IMR-90 (cell line): Measurements from ENCODE around the gene TAB2. TPM values are rescaled to one million over a fixed set of nuclear protein-coding genes. Genes with fewer than 3 reads are reported as not detected.

Experiments
- ATAC-seq: fragments of 200-7000 bp; cut with Tn5 transposase; 2 replicates; pipeline ENCODE4 v1.9.1; 2020; ENCODE audit warnings: low read depth, mild to moderate bottlenecking, moderate library complexity
- BruUV-seq: library from RNA; stranded (reverse); fragments of 400-500 nt; replicated peaks from 2 replicates; lab custom pipeline; 2021; lab: Mats Ljungman, UMichigan
- CTCF ChIA-PET: fragments of 300-600 bp; formaldehyde crosslinking; extraction: SDS; loops from one replicate; lab custom pipeline; 2021; ENCODE audit warnings: antibody characterized with exemption; lab: Yijun Ruan, JAX
- POLR2A ChIA-PET: fragments of 300-600 bp; sonication (Branson Sonifier 250); formaldehyde crosslinking; loops from one replicate; lab custom pipeline; 2022; ENCODE audit warnings: antibody characterized with exemption; ENCODE audit not compliant: unreplicated experiment; lab: Charles Lee
- DNase-seq: peaks from one replicate; pipeline ENCODE4 v3.0.0; 2013
- H2AFZ ChIP-seq: replicated peaks from 2 replicates; pipeline ENCODE3; 2013; ENCODE audit warnings: low read length, mild to moderate bottlenecking; ENCODE audit not compliant: poor library complexity
- H2AK5ac ChIP-seq: 2 replicates; pipeline ENCODE4 v1.6.1; 2013; ENCODE audit warnings: low read depth, low read length, inconsistent platforms
- H2AK9ac ChIP-seq: replicated peaks from 2 replicates; pipeline ENCODE3; 2013; ENCODE audit warnings: mild to moderate bottlenecking, low read depth, low read length, moderate library complexity; ENCODE audit not compliant: poor library complexity
- H2BK120ac ChIP-seq: 2 replicates; pipeline ENCODE4 v1.6.1; 2013; ENCODE audit warnings: low read depth, low read length, inconsistent platforms
- H2BK15ac ChIP-seq: 3 replicates; pipeline ENCODE4 v1.6.1; 2013; ENCODE audit warnings: low read depth, low read length, inconsistent platforms
- H2BK20ac ChIP-seq: 2 replicates; pipeline ENCODE4 v1.6.1; 2013; ENCODE audit warnings: low read depth, mild to moderate bottlenecking, inconsistent platforms, low read length, moderate library complexity
- H2BK5ac ChIP-seq: 2 replicates; pipeline ENCODE4 v1.6.1; 2013; ENCODE audit warnings: mild to moderate bottlenecking, low read depth, low read length, inconsistent platforms; ENCODE audit not compliant: poor library complexity, severe bottlenecking
- H3K14ac ChIP-seq: replicated peaks from 2 replicates; pipeline ENCODE4 v1.6.1; 2013; ENCODE audit warnings: low read depth, low read length, inconsistent platforms
- H3K18ac ChIP-seq: 2 replicates; pipeline ENCODE4 v1.6.1; 2013; ENCODE audit warnings: low read depth, low read length, control low read depth
- H3K23ac ChIP-seq: 2 replicates; pipeline ENCODE4 v1.6.1; 2013; ENCODE audit warnings: low read depth, low read length, inconsistent platforms
- H3K27ac ChIP-seq: 2 replicates; pipeline ENCODE4 v1.5.1; 2013; ENCODE audit warnings: mild to moderate bottlenecking, control low read depth, low read length; ENCODE audit not compliant: insufficient read depth
- H3K27me3 ChIP-seq: 2 replicates; pipeline ENCODE4 v1.6.1; 2013; ENCODE audit warnings: low read length; ENCODE audit not compliant: control insufficient read depth, insufficient read depth
- H3K36me3 ChIP-seq: 2 replicates; pipeline ENCODE4 v1.6.1; 2013; ENCODE audit warnings: low read length, mixed read lengths; ENCODE audit not compliant: control insufficient read depth, insufficient read depth
- H3K4ac ChIP-seq: 2 replicates; pipeline ENCODE4 v1.6.1; 2013; ENCODE audit warnings: low read depth, low read length, inconsistent platforms
- H3K4me1 ChIP-seq: 2 replicates; pipeline ENCODE4 v1.6.1; 2013; ENCODE audit warnings: low read length, mixed read lengths; ENCODE audit not compliant: control insufficient read depth, insufficient read depth
- H3K4me2 ChIP-seq: 2 replicates; pipeline ENCODE4 v1.6.1; 2013; ENCODE audit warnings: low read depth, mild to moderate bottlenecking, control low read depth, low read length, moderate library complexity
- H3K4me3 ChIP-seq: 2 replicates; pipeline ENCODE4 v1.5.1; 2013; ENCODE audit warnings: low read depth, mild to moderate bottlenecking, control low read depth, low read length, moderate library complexity; ENCODE audit not compliant: insufficient read depth
- H3K56ac ChIP-seq: 2 replicates; pipeline ENCODE4 v1.6.1; 2013; ENCODE audit warnings: low read length, inconsistent platforms; ENCODE audit not compliant: insufficient read depth; ENCODE audit errors: extremely low read depth
- H3K79me1 ChIP-seq, 2 experiments: 2 replicates each; pipeline ENCODE4 v1.6.1; 2013; ENCODE audit warnings: low read length in 2 of 2, inconsistent platforms in 1 of 2, low read depth in 1 of 2
- H3K9ac ChIP-seq: 2 replicates; pipeline ENCODE4 v1.6.1; 2013; ENCODE audit warnings: low read depth, low read length, control low read depth
- H3K9me1 ChIP-seq: 2 replicates; pipeline ENCODE4 v1.6.1; 2013; ENCODE audit warnings: low read length, inconsistent platforms; ENCODE audit not compliant: insufficient read depth
- H3K9me3 ChIP-seq: 2 replicates; pipeline ENCODE4 v1.6.1; 2013; ENCODE audit warnings: low read length; ENCODE audit not compliant: control insufficient read depth, insufficient read depth
- H4K20me1 ChIP-seq: 2 replicates; pipeline ENCODE4 v1.6.1; 2013; ENCODE audit warnings: low read length, inconsistent platforms; ENCODE audit not compliant: insufficient read depth
- H4K5ac ChIP-seq: 2 replicates; pipeline ENCODE4 v1.6.1; 2013; ENCODE audit warnings: mild to moderate bottlenecking, low read depth, low read length, control low read depth
- H4K8ac ChIP-seq, 2 experiments: 2 replicates each; pipeline ENCODE4 v1.6.1; 2013; ENCODE audit warnings: low read depth in 2 of 2, low read length in 2 of 2, control low read depth in 1 of 2, inconsistent platforms in 1 of 2
- H4K91ac ChIP-seq: 2 replicates; pipeline ENCODE4 v1.6.1; 2013; ENCODE audit warnings: low read depth, low read length, inconsistent platforms; ENCODE audit not compliant: insufficient read depth
- CHD1 ChIP-seq: IDR thresholded peaks from 2 replicates; pipeline ENCODE4 v1.6.1; 2012; ENCODE audit warnings: low read depth, low read length, improper control_type of control experiment
- CTCF ChIP-seq: conservative IDR thresholded peaks from 2 replicates; pipeline ENCODE4 v1.5.1; 2012; ENCODE audit warnings: mild to moderate bottlenecking, low read depth, low read length, improper control_type of control experiment
- MAZ ChIP-seq: IDR thresholded peaks from 2 replicates; pipeline ENCODE4 v1.6.1; 2012; ENCODE audit warnings: low read depth, mild to moderate bottlenecking, low read length, improper control_type of control experiment, moderate library complexity, borderline replicate concordance
- USF2 ChIP-seq: fragments of 150-350 bp; IDR thresholded peaks from 2 replicates; pipeline ENCODE4 v1.6.1; 2017; ENCODE audit warnings: mild to moderate bottlenecking, antibody characterized with exemption, low read length, low read depth
- WGBS, 2 experiments: methylation state at CpG; one replicate each; pipeline versions ENCODE4 v1.1.5 to v1.1.7; 2013; ENCODE audit warnings: missing lambda C conversion rate in 2 of 2; ENCODE audit not compliant: insufficient read length in 1 of 2; ENCODE audit errors: extremely low coverage in 2 of 2; 5-methylcytosine and 5-hydroxymethylcytosine counted together
- dilution Hi-C: fragments of 300-500 bp; cut with HindIII; formaldehyde crosslinking; loops from one replicate; pipeline ENCODE4 v1.14.3; 2018; ENCODE audit warnings: low sequenced_read_pairs; ENCODE audit not compliant: unreplicated experiment
- in situ Hi-C: fragments of 300-500 bp; cut with MboI; formaldehyde crosslinking; loops from 3 replicates; pipeline ENCODE4 v1.14.3; 2019; ENCODE audit warnings: low sequenced_read_pairs, inconsistent platforms, mixed read lengths
- intact Hi-C: fragments of 100-400 bp; cut with micrococcal nuclease; formaldehyde crosslinking; loops from 2 replicates; pipeline ENCODE4 v1.10.0; 2022
- polyA plus RNA-seq, 3 experiments: library from polyadenylated mRNA; depleted of rRNA; stranded (reverse); fragments of >200 nt; gene quantifications; 2 replicates each; pipeline ENCODE4 v1.2.3, GENCODE V29; 2012; ENCODE audit warnings: low replicate concordance in 1 of 3
- total RNA-seq: library from RNA; depleted of rRNA; stranded (reverse); fragments of >200 nt; gene quantifications from 2 replicates; pipeline ENCODE4 v1.2.3, GENCODE V29; 2012

Gene TAB2
- total and polyA plus RNA-seq, 2 of the 4 experiments (the other 2 are of a cell fraction): 20.8 to 25.3 TPM

GRCh38 chr6:149458806-149459205 is 141.3 kb downstream of the TAB2 start:
- in situ Hi-C loops (no loop called here), dilution Hi-C loops (no loop called here), intact Hi-C loops (no loop called here)
- BruUV-seq: no TSS peak
- TF ChIP-seq CHD1 (no peak), MAZ (no peak), USF2 (no peak), CTCF (no peak)
- Histone ChIP-seq H3K36me3 (no peaks in the 10 kb centered on the region), H3K9me1 (peaks cover 3% of the 10 kb centered on the region; the same call in 1 of the 2 replicates), H4K8ac (no peak overlapping the region), H4K20me1 (no peaks in the 10 kb centered on the region), H2AK5ac (no peak overlapping the region), H2BK20ac (no peak overlapping the region), H3K9me3 (no peaks in the 10 kb centered on the region), H3K4ac (no peak overlapping the region), H3K4me3 (no peak overlapping the region), H3K56ac (no peak overlapping the region), H3K27ac (no peak overlapping the region), H4K91ac (no peak overlapping the region), H3K14ac (no peak overlapping the region), H3K18ac (no peak overlapping the region), H3K4me1 (peaks cover 11% of the 10 kb centered on the region), H2BK5ac (no peak overlapping the region), H3K4me2 (no peak overlapping the region), H4K5ac (no peak overlapping the region), H2BK15ac (no peak overlapping the region), H3K27me3 (no peaks in the 10 kb centered on the region), H2AFZ (no peak overlapping the region), H3K23ac (no peak overlapping the region), H2BK120ac (no peak overlapping the region), H2AK9ac (no peak overlapping the region), H3K9ac (no peak overlapping the region), H3K79me1 (no peaks in the 10 kb centered on the region)
- ATAC-seq (no peak), DNase-seq (no peak)
- no CpG with 5 or more reads among the region's 1 CpG for WGBS, 2 experiments
- POLR2A ChIA-PET: no interaction called here
- CTCF ChIA-PET: interaction anchor here (0.6 kb wide), 1 partner anchor 56 kb away, joined by 3 read pairs; no protein-coding TSS in a partner anchor
